Measurements from ENCODE around the gene DNAJB2. TPM values are rescaled to one million over a fixed set of nuclear protein-coding genes. Genes with fewer than 3 reads are reported as not detected.
"Not testable (repeated sequence)": the region's sequence is repeated elsewhere in the genome, so short reads cannot be mapped to it uniquely, and the experiment has no call there.

Gene DNAJB2
- total RNA-seq, 1 donor from 2014 or later: 59.2 TPM

GRCh38 chr2:219286436-219287115 is 7.4 kb downstream of the DNAJB2 start:
- no peaks in the 10 kb centered on the region for H3K9me3 Mint-ChIP-seq
- peaks cover 5% of the 10 kb centered on the region for H3K4me1 Mint-ChIP-seq
- no peak overlapping the region for H3K27ac Mint-ChIP-seq (ENCODE audit: unreplicated experiment)
- no peak for TF ChIP-seq CTCF (conservative IDR thresholded peaks at IDR 0.05)
- H3K27me3 Mint-ChIP-seq (ENCODE audit: low read depth): peaks cover 5% of the 10 kb centered on the region
- H3K4me3 Mint-ChIP-seq: peak overlapping the region; percentile 18
- DNase-seq (ENCODE audit: low read depth, low spot score): no peak
- no peaks in the 10 kb centered on the region for H3K36me3 Mint-ChIP-seq (ENCODE audit: low read depth)

GRCh38 chr2:219287116-219287440 is 7.9 kb downstream of the DNAJB2 start:
- not testable (repeated sequence) for H3K36me3 Mint-ChIP-seq (ENCODE audit: low read depth); H3K27ac Mint-ChIP-seq (ENCODE audit: unreplicated experiment); H3K9me3 Mint-ChIP-seq; DNase-seq (ENCODE audit: low read depth, low spot score); H3K27me3 Mint-ChIP-seq (ENCODE audit: low read depth); H3K4me1 Mint-ChIP-seq; H3K4me3 Mint-ChIP-seq

- Mint-ChIP-seq H3K27ac (ENCODE audit: unreplicated experiment) (no peak overlapping the region), H3K27me3 (ENCODE audit: low read depth) (peaks cover 11% of the 10 kb centered on the region), H3K36me3 (ENCODE audit: low read depth) (no peaks in the 10 kb centered on the region), H3K4me1 (peaks cover 5% of the 10 kb centered on the region), H3K4me3 (no peak overlapping the region), H3K9me3 (no peaks in the 10 kb centered on the region)
- no peak for TF ChIP-seq CTCF (conservative IDR thresholded peaks at IDR 0.05)
- no peak for DNase-seq (ENCODE audit: low read depth, low spot score)
Measured at GRCh38 chr2:219287580-219288265, 8.6 kb downstream of the DNAJB2 start.

GRCh38 chr2:219289195-219289536 is 10.0 kb downstream of the DNAJB2 start:
- no peak for DNase-seq (ENCODE audit: low read depth, low spot score)
- Mint-ChIP-seq H3K4me1 (peaks cover 7% of the 10 kb centered on the region), H3K9me3 (no peaks in the 10 kb centered on the region), H3K27ac (ENCODE audit: unreplicated experiment) (no peak overlapping the region), H3K27me3 (ENCODE audit: low read depth) (peaks cover 11% of the 10 kb centered on the region), H3K36me3 (ENCODE audit: low read depth) (no peaks in the 10 kb centered on the region), H3K4me3 (no peak overlapping the region)
- TF ChIP-seq CTCF (conservative IDR thresholded peaks at IDR 0.05): no peak

GRCh38 chr2:219289537-219290361 is 10.6 kb downstream of the DNAJB2 start:
- Mint-ChIP-seq H3K4me3 (no peak overlapping the region), H3K36me3 (ENCODE audit: low read depth) (no peaks in the 10 kb centered on the region), H3K4me1 (peaks cover 11% of the 10 kb centered on the region), H3K27ac (ENCODE audit: unreplicated experiment) (no peak overlapping the region), H3K9me3 (no peaks in the 10 kb centered on the region), H3K27me3 (ENCODE audit: low read depth) (peaks cover 11% of the 10 kb centered on the region)
- no peak for TF ChIP-seq CTCF (conservative IDR thresholded peaks at IDR 0.05)
- no peak for DNase-seq (ENCODE audit: low read depth, low spot score)
